H1 (cell line): ENCODE measurements around the gene DDX50. TPM values are rescaled to one million over a fixed set of nuclear protein-coding genes. Genes with fewer than 3 reads are reported as not detected.

Experiments
- CBX5 ChIP-seq: fragments of 300-800, 300-1000 bp; sonication (generic); IDR thresholded peaks from 2 replicates; pipeline ENCODE4 v1.7.1; 2016; ENCODE audit warnings: antibody characterized with exemption, low read length, low read depth
- CBX8 ChIP-seq: fragments of 300-800, 300-1000 bp; sonication (generic); IDR thresholded peaks from 2 replicates; pipeline ENCODE4 v1.7.1; 2016; ENCODE audit warnings: low read depth, low read length, borderline replicate concordance
- CHD1 ChIP-seq: IDR thresholded peaks from 2 replicates; pipeline ENCODE4 v1.6.1; 2012; ENCODE audit warnings: low read depth, low read length, improper control_type of control experiment
- CHD7 ChIP-seq: fragments of 300-600 bp; sonication (generic); IDR thresholded peaks from 2 replicates; pipeline ENCODE4 v1.7.1; 2012; ENCODE audit warnings: low read length, moderate library complexity, mild to moderate bottlenecking, inconsistent platforms; ENCODE audit not compliant: insufficient replicate concordance
- HDAC2 ChIP-seq, 2 experiments: fragments of 300-600 bp in 1 of 2; sonication (generic) in 1 of 2; IDR thresholded peaks; 2 replicates each; pipeline ENCODE4 v1.6.1; 2011 to 2012; ENCODE audit warnings: low read depth in 2 of 2, low read length in 2 of 2, mild to moderate bottlenecking in 2 of 2, moderate library complexity in 2 of 2, borderline replicate concordance in 1 of 2, inconsistent platforms in 1 of 2
- SIX5 ChIP-seq: IDR thresholded peaks from 2 replicates; pipeline ENCODE4 v1.6.1; 2011; ENCODE audit warnings: mild to moderate bottlenecking, low read depth, low read length
- SP4 ChIP-seq: IDR thresholded peaks from 2 replicates; pipeline ENCODE4 v1.6.1; 2012; ENCODE audit warnings: low read length, inconsistent platforms
- SUZ12 ChIP-seq: fragments of 200-600 bp; sonication (generic); IDR thresholded peaks from 2 replicates; pipeline ENCODE4 v1.6.1; 2012; ENCODE audit warnings: mild to moderate bottlenecking, inconsistent platforms, low read length, moderate library complexity, mixed read lengths
- polyA plus RNA-seq, 7 experiments: library from polyadenylated mRNA; depleted of rRNA in 3 of 7; stranded (reverse) in 5 of 7; unstranded in 2 of 7; fragments of >200 nt in 5 of 7; fragments of 200-250 nt in 2 of 7; gene quantifications; 1 replicate in 5 of 7; 2 replicates in 1 of 7; 4 replicates in 1 of 7; pipeline versions ENCODE4 v1.2.1 to v1.2.3, GENCODE V29; 2011 to 2013; ENCODE audit warnings: missing spikeins in 2 of 7, mixed read lengths in 2 of 7
- total RNA-seq: library from RNA; stranded (reverse); fragmentation: NEBNext Ultra II Directional; extraction: Animal tissue kit (Norgen Biotek cat#: 25700); gene quantifications from 2 replicates; pipeline ENCODE4 v1.2.1, GENCODE V29; 2021

The DDX50 gene
- total and polyA plus RNA-seq, 2 of the 8 experiments (the other 6 are each of a cell fraction or from before 2014, with no cell fraction given) = 20.0 to 36.5 TPM

- TF ChIP-seq CHD7 = no peak
- TF ChIP-seq SP4 = no peak
- no peak for TF ChIP-seq HDAC2 (IDR thresholded peaks at IDR 0.05; ENCODE audit: borderline replicate concordance in 1 of 2, low read depth in 2 of 2, low read length in 2 of 2)
- TF ChIP-seq CBX8 = no peak
- no peak for TF ChIP-seq CHD1
- no peak for TF ChIP-seq SIX5
- TF ChIP-seq CBX5 = no peak
- TF ChIP-seq SUZ12 = no peak
These were observed 81.3 kb downstream of the DDX50 start (continued) for GRCh38 chr10:68982389-68982788.
